Measurements from ENCODE around the gene ENO4. TPM values are rescaled to one million over a fixed set of nuclear protein-coding genes. Genes with fewer than 3 reads are reported as not detected.

The ENO4 gene
- total and polyA plus RNA-seq, 10 of the 15 experiments (the other 5 are each of a cell fraction or from before 2014, with no cell fraction given): 0.12 to 0.37 (median 0.18) TPM; not detected in 7

DNA sequence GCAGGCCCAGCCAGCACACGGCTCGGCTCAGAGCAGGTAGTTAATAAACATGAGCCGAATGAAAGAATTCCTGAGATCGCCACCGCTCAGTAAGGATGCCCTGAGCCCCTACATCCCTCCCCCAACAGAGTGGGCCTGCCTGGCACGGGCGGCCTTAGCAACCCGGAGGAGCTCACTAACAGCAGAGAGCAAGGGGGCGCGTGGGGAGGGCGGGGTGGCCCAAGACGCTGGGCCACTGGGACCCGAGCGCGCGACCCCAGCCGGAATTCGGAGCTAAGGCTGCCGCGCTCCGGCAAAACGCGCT lies 403 bp upstream of the ENO4 start:
- H3K4me3 ChIP-seq: peak overlapping the region; percentile 76
- no peak for FAIRE-seq

DNA sequence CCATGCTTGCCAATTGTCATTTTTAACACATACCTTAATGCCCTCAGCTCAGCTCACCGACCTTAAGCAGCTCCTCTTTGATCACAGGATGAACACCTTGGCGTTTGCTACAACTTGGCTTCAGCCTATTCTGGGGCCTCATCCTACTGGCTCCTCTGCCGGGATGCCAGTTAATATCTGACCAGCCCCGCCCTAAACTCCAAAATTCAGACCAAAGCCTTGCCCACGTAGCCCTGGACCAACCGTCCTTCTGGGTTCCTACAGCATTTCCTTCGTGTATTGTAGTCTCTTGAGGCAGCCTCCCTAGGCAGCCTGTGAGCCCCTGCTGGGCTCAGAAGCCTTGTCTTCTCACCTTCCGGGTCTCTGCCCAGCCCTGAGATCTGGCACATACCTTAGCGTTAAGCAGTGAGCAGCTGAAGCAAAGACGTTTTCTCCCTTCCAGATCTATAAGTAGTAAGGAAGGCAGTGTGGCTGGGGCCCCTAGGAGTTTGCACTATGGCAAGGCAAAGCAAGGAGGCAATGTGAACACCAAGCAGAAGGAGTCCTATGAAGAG lies 836 bp downstream of the ENO4 start:
- DNase-seq (ENCODE audit: low read depth, low spot score) (no peak), FAIRE-seq (no peak), ATAC-seq (no peak)
- POLR2A ChIA-PET: no interaction called here
- Histone ChIP-seq H3K27ac (ENCODE audit: control insufficient read depth, insufficient read depth) (no peak overlapping the region), H3K79me2 (ENCODE audit: control insufficient read depth, insufficient read depth, low read length) (no peaks in the 10 kb centered on the region; the same call in none of the 2 replicates), H3K9me3 (replicated peaks; ENCODE audit: control insufficient read depth, insufficient read depth, low read length) (no peaks in the 10 kb centered on the region), H3K27me3 (replicated peaks in 1 of 2; ENCODE audit: control insufficient read depth in 2 of 2, insufficient read depth in 2 of 2, low read length in 1 of 2) (no peaks in the 10 kb centered on the region; a peak in 1 of 4 replicates), H3K36me3 (ENCODE audit: control insufficient read depth in 2 of 2, insufficient read depth in 2 of 2, low read length in 1 of 2) (no peaks in the 10 kb centered on the region), H2AFZ (ENCODE audit: control insufficient read depth, low read depth, low read length) (peak overlapping the region; percentile 96), H4K20me1 (ENCODE audit: control insufficient read depth, insufficient read depth) (no peaks in the 10 kb centered on the region), H3K9ac (ENCODE audit: control insufficient read depth, insufficient read depth, low read length) (peak overlapping the region; percentile 86), H3K4me3 (peak overlapping the region; percentile 76), H3K4me2 (ENCODE audit: control insufficient read depth, insufficient read depth) (peak overlapping the region; percentile 86), H3K4me1 (ENCODE audit: control insufficient read depth, insufficient read depth, low read length) (peaks cover 27% of the 10 kb centered on the region)
- BruUV-seq (replicated peaks): no TSS peak
- WGBS (ENCODE audit: insufficient coverage, insufficient replicate concordance, low lambda C conversion rate, missing lambda C conversion rate): 40% methylated on average over 10 of the region's 10 CpGs
- CTCF ChIA-PET: interaction anchor here (1.2 to 1.3 kb wide), 2 partner anchors 53 to 325 kb away, joined by 4 to 6 read pairs; no protein-coding TSS in a partner anchor
- intact Hi-C loops (cut with micrococcal nuclease; ENCODE audit: unreplicated experiment): no loop called here
- SMC1A ChIA-PET (ENCODE audit: uncharacterized antibody, unreplicated experiment): interaction anchor here (1.2 to 1.5 kb wide), 2 partner anchors 13 to 53 kb away, joined by 3 to 4 read pairs; no protein-coding TSS in a partner anchor
- in situ Hi-C loops (cut with MboI): no loop called here
- RAD21 ChIA-PET (ENCODE audit: unreplicated experiment): interaction anchor here (0.5 to 1.3 kb wide), 4 partner anchors 10 to 54 kb away, joined by 3 to 5 read pairs (median 4); no protein-coding TSS in a partner anchor
- no peak for TF ChIP-seq ASH2L (IDR thresholded peaks at IDR 0.05; ENCODE audit: borderline replicate concordance, low read depth)
- TF ChIP-seq SMAD5 (IDR thresholded peaks at IDR 0.05; ENCODE audit: low read depth): no peak
- no peak for TF ChIP-seq RFX5 (IDR thresholded peaks at IDR 0.05; ENCODE audit: low read depth, low read length)
- TF ChIP-seq CREM (IDR thresholded peaks at IDR 0.05; ENCODE audit: low read depth): no peak
- TF ChIP-seq GATAD2B (conservative IDR thresholded peaks at IDR 0.05; ENCODE audit: low read depth): no peak
- no peak for TF ChIP-seq RAD21 (IDR thresholded peaks at IDR 0.05; ENCODE audit: insufficient read depth, low read depth, low read length)
- TF ChIP-seq, protein P1, sequence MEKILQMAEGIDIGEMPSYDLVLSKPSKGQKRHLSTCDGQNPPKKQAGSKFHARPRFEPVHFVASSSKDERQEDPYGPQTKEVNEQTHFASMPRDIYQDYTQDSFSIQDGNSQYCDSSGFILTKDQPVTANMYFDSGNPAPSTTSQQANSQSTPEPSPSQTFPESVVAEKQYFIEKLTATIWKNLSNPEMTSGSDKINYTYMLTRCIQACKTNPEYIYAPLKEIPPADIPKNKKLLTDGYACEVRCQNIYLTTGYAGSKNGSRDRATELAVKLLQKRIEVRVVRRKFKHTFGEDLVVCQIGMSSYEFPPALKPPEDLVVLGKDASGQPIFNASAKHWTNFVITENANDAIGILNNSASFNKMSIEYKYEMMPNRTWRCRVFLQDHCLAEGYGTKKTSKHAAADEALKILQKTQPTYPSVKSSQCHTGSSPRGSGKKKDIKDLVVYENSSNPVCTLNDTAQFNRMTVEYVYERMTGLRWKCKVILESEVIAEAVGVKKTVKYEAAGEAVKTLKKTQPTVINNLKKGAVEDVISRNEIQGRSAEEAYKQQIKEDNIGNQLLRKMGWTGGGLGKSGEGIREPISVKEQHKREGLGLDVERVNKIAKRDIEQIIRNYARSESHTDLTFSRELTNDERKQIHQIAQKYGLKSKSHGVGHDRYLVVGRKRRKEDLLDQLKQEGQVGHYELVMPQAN (conservative IDR thresholded peaks at IDR 0.05): no peak
- no peak for TF ChIP-seq MYC (IDR thresholded peaks at IDR 0.05; ENCODE audit: insufficient read depth, insufficient read length, insufficient replicate concordance, low read length, severe bottlenecking)
- TF ChIP-seq, protein P2, sequence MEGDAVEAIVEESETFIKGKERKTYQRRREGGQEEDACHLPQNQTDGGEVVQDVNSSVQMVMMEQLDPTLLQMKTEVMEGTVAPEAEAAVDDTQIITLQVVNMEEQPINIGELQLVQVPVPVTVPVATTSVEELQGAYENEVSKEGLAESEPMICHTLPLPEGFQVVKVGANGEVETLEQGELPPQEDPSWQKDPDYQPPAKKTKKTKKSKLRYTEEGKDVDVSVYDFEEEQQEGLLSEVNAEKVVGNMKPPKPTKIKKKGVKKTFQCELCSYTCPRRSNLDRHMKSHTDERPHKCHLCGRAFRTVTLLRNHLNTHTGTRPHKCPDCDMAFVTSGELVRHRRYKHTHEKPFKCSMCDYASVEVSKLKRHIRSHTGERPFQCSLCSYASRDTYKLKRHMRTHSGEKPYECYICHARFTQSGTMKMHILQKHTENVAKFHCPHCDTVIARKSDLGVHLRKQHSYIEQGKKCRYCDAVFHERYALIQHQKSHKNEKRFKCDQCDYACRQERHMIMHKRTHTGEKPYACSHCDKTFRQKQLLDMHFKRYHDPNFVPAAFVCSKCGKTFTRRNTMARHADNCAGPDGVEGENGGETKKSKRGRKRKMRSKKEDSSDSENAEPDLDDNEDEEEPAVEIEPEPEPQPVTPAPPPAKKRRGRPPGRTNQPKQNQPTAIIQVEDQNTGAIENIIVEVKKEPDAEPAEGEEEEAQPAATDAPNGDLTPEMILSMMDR (IDR thresholded peaks at IDR 0.05 in 2 of 3, conservative IDR thresholded peaks at IDR 0.05 in 1 of 3; ENCODE audit: control insufficient read depth in 2 of 3, extremely low read depth in 1 of 3, insufficient read depth in 1 of 3, low read depth in 3 of 3, low read length in 3 of 3): no peak
- no peak for TF ChIP-seq TCF7 (IDR thresholded peaks at IDR 0.05; ENCODE audit: borderline replicate concordance)
- TF ChIP-seq SIN3A (IDR thresholded peaks at IDR 0.05; ENCODE audit: low read depth, low read length): no peak

More for the DNA sequence above, 403 bp upstream of the ENO4 start:
- Histone ChIP-seq H3K4me2 (ENCODE audit: control insufficient read depth, insufficient read depth) (peak overlapping the region; percentile 86), H3K79me2 (ENCODE audit: control insufficient read depth, insufficient read depth, low read length) (no peaks in the 10 kb centered on the region; the same call in none of the 2 replicates), H3K36me3 (ENCODE audit: control insufficient read depth in 2 of 2, insufficient read depth in 2 of 2, low read length in 1 of 2) (no peaks in the 10 kb centered on the region), H3K9me3 (replicated peaks; ENCODE audit: control insufficient read depth, insufficient read depth, low read length) (no peaks in the 10 kb centered on the region), H4K20me1 (ENCODE audit: control insufficient read depth, insufficient read depth) (no peaks in the 10 kb centered on the region), H3K4me1 (ENCODE audit: control insufficient read depth, insufficient read depth, low read length) (peaks cover 27% of the 10 kb centered on the region), H3K9ac (ENCODE audit: control insufficient read depth, insufficient read depth, low read length) (peak overlapping the region; percentile 86), H3K27me3 (replicated peaks in 1 of 2; ENCODE audit: control insufficient read depth in 2 of 2, insufficient read depth in 2 of 2, low read length in 1 of 2) (no peaks in the 10 kb centered on the region; a peak in 1 of 4 replicates), H2AFZ (ENCODE audit: control insufficient read depth, low read depth, low read length) (peak overlapping the region; percentile 96), H3K27ac (ENCODE audit: control insufficient read depth, insufficient read depth) (peak overlapping the region; percentile 81)
- WGBS (ENCODE audit: insufficient coverage, insufficient replicate concordance, low lambda C conversion rate, missing lambda C conversion rate): 5% methylated on average over 23 of the region's 23 CpGs
- intact Hi-C loops (cut with micrococcal nuclease; ENCODE audit: unreplicated experiment): no loop called here
- ChIA-PET RAD21 (ENCODE audit: unreplicated experiment) (interaction anchor here (0.6 to 1.3 kb wide), 5 partner anchors 8 to 52 kb away, joined by 3 to 7 read pairs (median 5); no protein-coding TSS in a partner anchor), CTCF (interaction anchor here (1.2 to 1.3 kb wide), 2 partner anchors 52 to 326 kb away, joined by 4 to 6 read pairs; no protein-coding TSS in a partner anchor), SMC1A (ENCODE audit: uncharacterized antibody, unreplicated experiment) (interaction anchor here (1.2 to 1.5 kb wide), 2 partner anchors 12 to 52 kb away, joined by 3 to 4 read pairs; no protein-coding TSS in a partner anchor), POLR2A (no interaction called here)
- ATAC-seq (peak; percentile 60), DNase-seq (ENCODE audit: low read depth, low spot score) (no peak)
- 0 out of 2 replicates have a peak, but pooled peaks have one; percentile 7 for TF ChIP-seq CBFB (IDR thresholded peaks at IDR 0.05; ENCODE audit: low read depth)
- TF ChIP-seq NRF1 (conservative IDR thresholded peaks at IDR 0.05; ENCODE audit: low read depth, low read length): no peak
- peak in 1 of 2 experiments; percentile 19; a peak in 1 of 4 replicates for TF ChIP-seq BHLHE40 (IDR thresholded peaks at IDR 0.05; ENCODE audit: borderline replicate concordance in 1 of 2, low read depth in 2 of 2, low read length in 1 of 2)
- BruUV-seq (replicated peaks): no TSS peak
- in situ Hi-C loops (cut with MboI): no loop called here
